Measurements from ENCODE around the gene TPSG1.
A peak's percentile ranks its signal among the peaks of the same experiment; 100 is the strongest.
"Not testable (repeated sequence)": the region's sequence is repeated elsewhere in the genome, so short reads cannot be mapped to it uniquely, and the experiment has no call there.

Gene TPSG1

GRCh38 chr16:1215574-1216295 is 9.3 kb downstream of the TPSG1 start:
- DNase-seq = no peak

GRCh38 chr16:1214719-1215118 is 10.3 kb downstream of the TPSG1 start:
- no peak for DNase-seq

- DNase-seq = no peak
These were observed 11.2 kb downstream of the TPSG1 start for GRCh38 chr16:1213796-1214372.

- DNase-seq = no peak
These were observed 11.8 kb downstream of the TPSG1 start for GRCh38 chr16:1213231-1213630.

- no peak for DNase-seq
These were observed 12.4 kb downstream of the TPSG1 start for GRCh38 chr16:1212616-1213194.

GRCh38 chr16:1211451-1212268 is 13.4 kb downstream of the TPSG1 start:
- DNase-seq = no peak

GRCh38 chr16:1210461-1210860 is 14.6 kb downstream of the TPSG1 start:
- DNase-seq = no peak

- DNase-seq = no peak
These were observed 16.0 kb downstream of the TPSG1 start for GRCh38 chr16:1209081-1209480.

- peak in 1 of 5 experiments; percentile 64 for DNase-seq
These were observed 16.7 kb downstream of the TPSG1 start for GRCh38 chr16:1208239-1208830.

- DNase-seq = peak in 1 of 5 experiments; percentile 40
These were observed 18.3 kb downstream of the TPSG1 start for GRCh38 chr16:1206786-1207185.

GRCh38 chr16:1206326-1206725 is 18.7 kb downstream of the TPSG1 start:
- DNase-seq = no peak

- no peak for DNase-seq
These were observed 20.1 kb downstream of the TPSG1 start for GRCh38 chr16:1204933-1205332.

GRCh38 chr16:1202274-1202673 is 22.8 kb downstream of the TPSG1 start:
- DNase-seq = no peak

GRCh38 chr16:1201444-1201843 is 23.6 kb downstream of the TPSG1 start:
- DNase-seq = no peak

- DNase-seq = no peak
These were observed 24.9 kb downstream of the TPSG1 start for GRCh38 chr16:1200014-1200627.

- no peak for DNase-seq
These were observed 25.6 kb downstream of the TPSG1 start for GRCh38 chr16:1199347-1200013.

GRCh38 chr16:1198671-1199346 is 26.3 kb downstream of the TPSG1 start:
- not testable (repeated sequence) for DNase-seq

GRCh38 chr16:1198194-1198593 is 26.9 kb downstream of the TPSG1 start:
- no peak for DNase-seq

GRCh38 chr16:1197237-1197866 is 27.7 kb downstream of the TPSG1 start:
- DNase-seq = no peak

GRCh38 chr16:1196494-1196893 is 28.6 kb downstream of the TPSG1 start:
- DNase-seq = no peak

- no peak for DNase-seq
These were observed 29.7 kb downstream of the TPSG1 start for GRCh38 chr16:1195393-1195666.
